Measurements from ENCODE around the gene LACTB.

Gene LACTB

GRCh38 chr15:63169788-63170187 lies 48.1 kb downstream of the LACTB start:
- Histone ChIP-seq H3F3A (ENCODE audit: insufficient read depth) (no peaks in the 10 kb centered on the region), H3K27ac (ENCODE audit: low read depth, low read length) (no peak overlapping the region), H3K9me2 (replicated peaks; ENCODE audit: insufficient read depth, low read length) (no peaks in the 10 kb centered on the region), H3K79me2 (ENCODE audit: insufficient read depth, low read length) (no peaks in the 10 kb centered on the region), H3K4me3 (ENCODE audit: insufficient read depth, low read length, poor library complexity, severe bottlenecking) (no peak overlapping the region), H3K9me3 (ENCODE audit: insufficient read depth, low read length) (no peaks in the 10 kb centered on the region), H3K4me2 (ENCODE audit: low read depth, low read length, poor library complexity, severe bottlenecking) (no peak overlapping the region), H3K36me3 (ENCODE audit: low read length) (no peaks in the 10 kb centered on the region), H3K27me3 (ENCODE audit: low read length) (no peaks in the 10 kb centered on the region), H4K20me1 (ENCODE audit: low read depth, low read length) (no peaks in the 10 kb centered on the region), H2AFZ (ENCODE audit: low read depth, low read length, severe bottlenecking) (peak overlapping the region; percentile 62), H3K9ac (ENCODE audit: low read length) (no peak overlapping the region)
- no peak for TF ChIP-seq EZH2phosphoT487 (conservative IDR thresholded peaks at IDR 0.05; ENCODE audit: low read length)
- TF ChIP-seq CTCF (IDR thresholded peaks at IDR 0.05; ENCODE audit: insufficient read depth, low read length, poor library complexity, severe bottlenecking), result no peak

DNA sequence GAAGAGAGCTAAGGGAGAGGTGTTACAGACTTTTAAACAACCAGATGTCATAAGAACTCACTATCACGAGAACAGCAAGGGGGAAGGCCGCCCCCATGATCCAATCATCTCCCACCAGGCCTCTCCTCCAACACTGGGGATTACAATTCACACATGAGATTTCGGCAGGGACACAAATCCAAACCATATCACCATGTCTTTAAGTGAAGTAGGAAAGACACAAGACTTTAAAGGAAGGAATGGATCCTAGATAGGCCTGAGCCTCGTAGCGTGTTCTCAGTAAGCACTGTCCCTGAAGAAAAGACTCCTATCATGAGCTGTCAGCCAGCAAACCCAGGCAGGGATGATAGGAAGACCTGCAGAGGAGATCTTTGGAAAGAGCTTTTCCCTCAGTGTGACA lies 50.7 kb downstream of the LACTB start:
- Histone ChIP-seq H3K9me2 (replicated peaks; ENCODE audit: insufficient read depth, low read length) (no peaks in the 10 kb centered on the region), H3K4me2 (ENCODE audit: low read depth, low read length, poor library complexity, severe bottlenecking) (no peak overlapping the region), H4K20me1 (ENCODE audit: low read depth, low read length) (no peaks in the 10 kb centered on the region), H3K36me3 (ENCODE audit: low read length) (no peaks in the 10 kb centered on the region), H3K9me3 (ENCODE audit: insufficient read depth, low read length) (no peaks in the 10 kb centered on the region), H3K4me3 (ENCODE audit: insufficient read depth, low read length, poor library complexity, severe bottlenecking) (no peak overlapping the region), H3F3A (ENCODE audit: insufficient read depth) (no peaks in the 10 kb centered on the region), H3K27ac (ENCODE audit: low read depth, low read length) (no peak overlapping the region), H3K27me3 (ENCODE audit: low read length) (no peaks in the 10 kb centered on the region), H3K9ac (ENCODE audit: low read length) (no peak overlapping the region), H3K79me2 (ENCODE audit: insufficient read depth, low read length) (no peaks in the 10 kb centered on the region), H2AFZ (ENCODE audit: low read depth, low read length, severe bottlenecking) (no peak overlapping the region)
- TF ChIP-seq CTCF (IDR thresholded peaks at IDR 0.05; ENCODE audit: insufficient read depth, low read length, poor library complexity, severe bottlenecking) (no peak), EZH2phosphoT487 (conservative IDR thresholded peaks at IDR 0.05; ENCODE audit: low read length) (no peak)

DNA sequence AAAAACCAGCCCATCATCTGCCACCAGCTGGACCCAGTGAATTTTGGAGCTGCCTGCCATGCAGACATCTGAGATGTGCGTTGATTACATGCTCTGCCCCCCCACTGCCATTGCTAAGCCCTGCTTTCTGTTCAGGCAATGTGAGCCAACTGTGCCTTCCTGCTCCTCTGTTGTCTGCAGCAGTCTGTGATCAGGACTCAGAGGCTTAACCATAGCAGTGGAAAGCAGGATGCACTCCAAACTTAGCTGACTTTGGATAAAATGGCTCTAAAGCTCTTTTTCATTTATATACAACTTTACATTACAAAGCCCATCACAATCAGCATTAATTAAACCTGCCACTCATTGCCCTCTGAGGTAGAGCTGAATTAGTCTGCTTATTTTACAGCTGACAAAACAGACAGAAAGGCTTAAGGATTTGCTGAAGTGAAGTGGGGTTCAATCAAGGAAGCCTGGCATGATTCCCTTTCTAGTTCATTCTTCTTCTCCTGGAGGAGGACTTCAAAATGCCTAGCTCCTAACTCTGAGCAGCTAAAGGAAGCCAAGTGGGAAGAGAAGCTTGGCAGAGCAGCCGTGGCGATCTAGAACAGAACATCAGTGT lies 51.3 kb downstream of the LACTB start:
- no peaks in the 10 kb centered on the region for H4K20me1 ChIP-seq (ENCODE audit: low read depth, low read length)
- H3K9me3 ChIP-seq (ENCODE audit: insufficient read depth, low read length), result no peaks in the 10 kb centered on the region
- H3K79me2 ChIP-seq (ENCODE audit: insufficient read depth, low read length), result no peaks in the 10 kb centered on the region

More for the DNA sequence above, 51.3 kb downstream of the LACTB start:
- Histone ChIP-seq H2AFZ (ENCODE audit: low read depth, low read length, severe bottlenecking) (no peak overlapping the region), H3K9me2 (replicated peaks; ENCODE audit: insufficient read depth, low read length) (no peaks in the 10 kb centered on the region), H3K36me3 (ENCODE audit: low read length) (no peaks in the 10 kb centered on the region), H3F3A (ENCODE audit: insufficient read depth) (no peaks in the 10 kb centered on the region), H3K27ac (ENCODE audit: low read depth, low read length) (no peak overlapping the region), H3K4me2 (ENCODE audit: low read depth, low read length, poor library complexity, severe bottlenecking) (no peak overlapping the region), H3K27me3 (ENCODE audit: low read length) (no peaks in the 10 kb centered on the region), H3K4me3 (ENCODE audit: insufficient read depth, low read length, poor library complexity, severe bottlenecking) (no peak overlapping the region), H3K9ac (ENCODE audit: low read length) (no peak overlapping the region)
- TF ChIP-seq CTCF (IDR thresholded peaks at IDR 0.05; ENCODE audit: insufficient read depth, low read length, poor library complexity, severe bottlenecking) (no peak), EZH2phosphoT487 (conservative IDR thresholded peaks at IDR 0.05; ENCODE audit: low read length) (no peak)

Data from SU-DHL-6 (cell line).